C4-2B (cell line): Measurements from ENCODE around the gene CEP192.

Source experiments
- ZFX ChIP-seq: fragments of 450-650 bp; IDR thresholded peaks from 2 replicates; pipeline ENCODE4 v1.6.1; 2017
- TF ChIP-seq, protein P1 (sequence below): fragments of 450-650 bp; conservative IDR thresholded peaks from 2 replicates; pipeline ENCODE4 v1.5.1; 2017; ENCODE audit warnings: mild to moderate bottlenecking

DNA sequence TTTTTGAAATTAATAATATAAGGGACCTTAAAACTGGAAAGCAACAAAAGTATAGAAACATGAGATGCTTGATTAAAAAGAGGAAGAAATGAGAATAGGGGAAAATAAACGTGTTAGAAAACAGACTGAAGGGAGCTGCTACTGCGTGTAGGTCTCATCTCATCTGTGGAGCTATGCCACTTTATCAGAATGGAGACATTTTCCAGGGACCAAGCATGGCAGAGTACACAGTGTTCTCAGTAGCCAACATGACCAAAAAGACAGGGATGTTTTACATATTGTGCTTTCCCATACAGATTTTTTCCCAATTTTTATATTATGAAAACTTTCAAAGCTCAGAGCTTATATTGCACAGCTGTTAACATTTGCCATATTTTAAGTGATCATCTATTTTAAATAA, 23.1 kb downstream of the CEP192 start:
- TF ChIP-seq ZFX = no peak
- TF ChIP-seq, protein P1, sequence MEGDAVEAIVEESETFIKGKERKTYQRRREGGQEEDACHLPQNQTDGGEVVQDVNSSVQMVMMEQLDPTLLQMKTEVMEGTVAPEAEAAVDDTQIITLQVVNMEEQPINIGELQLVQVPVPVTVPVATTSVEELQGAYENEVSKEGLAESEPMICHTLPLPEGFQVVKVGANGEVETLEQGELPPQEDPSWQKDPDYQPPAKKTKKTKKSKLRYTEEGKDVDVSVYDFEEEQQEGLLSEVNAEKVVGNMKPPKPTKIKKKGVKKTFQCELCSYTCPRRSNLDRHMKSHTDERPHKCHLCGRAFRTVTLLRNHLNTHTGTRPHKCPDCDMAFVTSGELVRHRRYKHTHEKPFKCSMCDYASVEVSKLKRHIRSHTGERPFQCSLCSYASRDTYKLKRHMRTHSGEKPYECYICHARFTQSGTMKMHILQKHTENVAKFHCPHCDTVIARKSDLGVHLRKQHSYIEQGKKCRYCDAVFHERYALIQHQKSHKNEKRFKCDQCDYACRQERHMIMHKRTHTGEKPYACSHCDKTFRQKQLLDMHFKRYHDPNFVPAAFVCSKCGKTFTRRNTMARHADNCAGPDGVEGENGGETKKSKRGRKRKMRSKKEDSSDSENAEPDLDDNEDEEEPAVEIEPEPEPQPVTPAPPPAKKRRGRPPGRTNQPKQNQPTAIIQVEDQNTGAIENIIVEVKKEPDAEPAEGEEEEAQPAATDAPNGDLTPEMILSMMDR = no peak
